ENCODE data around the gene DCDC1. TPM values are rescaled to one million over a fixed set of nuclear protein-coding genes. Genes with fewer than 3 reads are reported as not detected.
A peak's percentile ranks its signal among the peaks of the same experiment; 100 is the strongest.

DCDC1 gene
- total and polyA plus RNA-seq, 2 donors = 0.25 to 0.28 TPM

GRCh38 chr11:30860146-30860545 is 509.4 kb downstream of the DCDC1 start:
- no peaks in the 10 kb centered on the region for H3K27me3 ChIP-seq (ENCODE audit: control insufficient read depth in 2 of 2, insufficient read depth in 1 of 2, low read length in 1 of 2)
- H3K27ac ChIP-seq (ENCODE audit: low read depth in 1 of 2, low read length in 1 of 2) = no peak overlapping the region
- no peak overlapping the region for H3K4me3 ChIP-seq (ENCODE audit: low read length in 2 of 2)
- H3K4me1 ChIP-seq (ENCODE audit: control insufficient read depth in 2 of 2, insufficient read depth in 2 of 2, low read length in 2 of 2) = no peaks in the 10 kb centered on the region
- H3K36me3 ChIP-seq (ENCODE audit: control insufficient read depth in 2 of 2, insufficient read depth in 2 of 2, low read length in 1 of 2) = no peaks in the 10 kb centered on the region
- DNase-seq (ENCODE audit: low read depth in 6 of 9, low spot score in 9 of 9) = no peak
- H3K9me3 ChIP-seq (ENCODE audit: control insufficient read depth in 2 of 2, insufficient read depth in 1 of 2, low read length in 1 of 2) = no peaks in the 10 kb centered on the region
- 93% methylated on average over 2 of the region's 2 CpGs for WGBS

- Histone ChIP-seq H3K27me3 (ENCODE audit: control insufficient read depth in 2 of 2, insufficient read depth in 1 of 2, low read length in 1 of 2) (no peaks in the 10 kb centered on the region), H3K9me3 (ENCODE audit: control insufficient read depth in 2 of 2, insufficient read depth in 1 of 2, low read length in 1 of 2) (no peaks in the 10 kb centered on the region), H3K4me1 (ENCODE audit: control insufficient read depth in 2 of 2, insufficient read depth in 2 of 2, low read length in 2 of 2) (no peaks in the 10 kb centered on the region), H3K36me3 (ENCODE audit: control insufficient read depth in 2 of 2, insufficient read depth in 2 of 2, low read length in 1 of 2) (no peaks in the 10 kb centered on the region), H3K4me3 (ENCODE audit: low read length in 2 of 2) (no peak overlapping the region), H3K27ac (ENCODE audit: low read depth in 1 of 2, low read length in 1 of 2) (no peak overlapping the region)
- no peak for DNase-seq (ENCODE audit: low read depth in 6 of 9, low spot score in 9 of 9)
- 93% methylated on average over 3 of the region's 3 CpGs for WGBS
Measured at GRCh38 chr11:30859669-30860068, 509.9 kb downstream of the DCDC1 start.

GRCh38 chr11:30855383-30856006 is 514.0 kb downstream of the DCDC1 start:
- Histone ChIP-seq H3K27ac (ENCODE audit: low read depth in 1 of 2, low read length in 1 of 2) (no peak overlapping the region), H3K36me3 (ENCODE audit: control insufficient read depth in 2 of 2, insufficient read depth in 2 of 2, low read length in 1 of 2) (no peaks in the 10 kb centered on the region), H3K27me3 (ENCODE audit: control insufficient read depth in 2 of 2, insufficient read depth in 1 of 2, low read length in 1 of 2) (no peaks in the 10 kb centered on the region), H3K4me1 (ENCODE audit: control insufficient read depth in 2 of 2, insufficient read depth in 2 of 2, low read length in 2 of 2) (no peaks in the 10 kb centered on the region), H3K9me3 (ENCODE audit: control insufficient read depth in 2 of 2, insufficient read depth in 1 of 2, low read length in 1 of 2) (no peaks in the 10 kb centered on the region), H3K4me3 (ENCODE audit: low read length in 2 of 2) (no peak overlapping the region)
- 64% methylated on average over 5 of the region's 5 CpGs for WGBS
- peak in 1 of 9 donors; percentile 2 for DNase-seq (ENCODE audit: low read depth in 6 of 9, low spot score in 9 of 9)

GRCh38 chr11:30853439-30853838 is 516.1 kb downstream of the DCDC1 start:
- Histone ChIP-seq H3K36me3 (ENCODE audit: control insufficient read depth in 2 of 2, insufficient read depth in 2 of 2, low read length in 1 of 2) (no peaks in the 10 kb centered on the region), H3K4me1 (ENCODE audit: control insufficient read depth in 2 of 2, insufficient read depth in 2 of 2, low read length in 2 of 2) (no peaks in the 10 kb centered on the region), H3K27me3 (ENCODE audit: control insufficient read depth in 2 of 2, insufficient read depth in 1 of 2, low read length in 1 of 2) (no peaks in the 10 kb centered on the region), H3K4me3 (ENCODE audit: low read length in 2 of 2) (no peak overlapping the region), H3K27ac (ENCODE audit: low read depth in 1 of 2, low read length in 1 of 2) (no peak overlapping the region), H3K9me3 (ENCODE audit: control insufficient read depth in 2 of 2, insufficient read depth in 1 of 2, low read length in 1 of 2) (no peaks in the 10 kb centered on the region)
- no peak for DNase-seq (ENCODE audit: low read depth in 6 of 9, low spot score in 9 of 9)

- Histone ChIP-seq H3K9me3 (ENCODE audit: control insufficient read depth in 2 of 2, insufficient read depth in 1 of 2, low read length in 1 of 2) (no peaks in the 10 kb centered on the region), H3K4me3 (ENCODE audit: low read length in 2 of 2) (no peak overlapping the region), H3K27ac (ENCODE audit: low read depth in 1 of 2, low read length in 1 of 2) (no peak overlapping the region), H3K27me3 (ENCODE audit: control insufficient read depth in 2 of 2, insufficient read depth in 1 of 2, low read length in 1 of 2) (no peaks in the 10 kb centered on the region), H3K4me1 (ENCODE audit: control insufficient read depth in 2 of 2, insufficient read depth in 2 of 2, low read length in 2 of 2) (no peaks in the 10 kb centered on the region), H3K36me3 (ENCODE audit: control insufficient read depth in 2 of 2, insufficient read depth in 2 of 2, low read length in 1 of 2) (no peaks in the 10 kb centered on the region)
- WGBS = 99% methylated on average over 4 of the region's 4 CpGs
- DNase-seq (ENCODE audit: low read depth in 6 of 9, low spot score in 9 of 9) = no peak
Measured at GRCh38 chr11:30852645-30853044, 516.9 kb downstream of the DCDC1 start.

- Histone ChIP-seq H3K4me3 (ENCODE audit: low read length in 2 of 2) (no peak overlapping the region), H3K9me3 (ENCODE audit: control insufficient read depth in 2 of 2, insufficient read depth in 1 of 2, low read length in 1 of 2) (no peaks in the 10 kb centered on the region), H3K27me3 (ENCODE audit: control insufficient read depth in 2 of 2, insufficient read depth in 1 of 2, low read length in 1 of 2) (no peaks in the 10 kb centered on the region), H3K36me3 (ENCODE audit: control insufficient read depth in 2 of 2, insufficient read depth in 2 of 2, low read length in 1 of 2) (no peaks in the 10 kb centered on the region), H3K4me1 (ENCODE audit: control insufficient read depth in 2 of 2, insufficient read depth in 2 of 2, low read length in 2 of 2) (no peaks in the 10 kb centered on the region), H3K27ac (ENCODE audit: low read depth in 1 of 2, low read length in 1 of 2) (no peak overlapping the region)
- no peak for DNase-seq (ENCODE audit: low read depth in 6 of 9, low spot score in 9 of 9)
- 68% methylated on average over 1 of the region's 1 CpG for WGBS
Measured at GRCh38 chr11:30852091-30852490, 517.4 kb downstream of the DCDC1 start.

- H3K27me3 ChIP-seq (ENCODE audit: control insufficient read depth in 2 of 2, insufficient read depth in 1 of 2, low read length in 1 of 2) = no peaks in the 10 kb centered on the region
- no peak overlapping the region for H3K4me3 ChIP-seq (ENCODE audit: low read length in 2 of 2)
- WGBS = 90% methylated on average over 1 of the region's 1 CpG
- no peak overlapping the region for H3K27ac ChIP-seq (ENCODE audit: low read depth in 1 of 2, low read length in 1 of 2)
- DNase-seq (ENCODE audit: low read depth in 6 of 9, low spot score in 9 of 9) = no peak
- no peaks in the 10 kb centered on the region for H3K36me3 ChIP-seq (ENCODE audit: control insufficient read depth in 2 of 2, insufficient read depth in 2 of 2, low read length in 1 of 2)
- H3K9me3 ChIP-seq (ENCODE audit: control insufficient read depth in 2 of 2, insufficient read depth in 1 of 2, low read length in 1 of 2) = no peaks in the 10 kb centered on the region
- no peaks in the 10 kb centered on the region for H3K4me1 ChIP-seq (ENCODE audit: control insufficient read depth in 2 of 2, insufficient read depth in 2 of 2, low read length in 2 of 2)
Measured at GRCh38 chr11:30837252-30837651, 532.3 kb downstream of the DCDC1 start.

GRCh38 chr11:30832831-30833230 is 536.7 kb downstream of the DCDC1 start:
- Histone ChIP-seq H3K9me3 (ENCODE audit: control insufficient read depth in 2 of 2, insufficient read depth in 1 of 2, low read length in 1 of 2) (no peaks in the 10 kb centered on the region), H3K27ac (ENCODE audit: low read depth in 1 of 2, low read length in 1 of 2) (no peak overlapping the region), H3K27me3 (ENCODE audit: control insufficient read depth in 2 of 2, insufficient read depth in 1 of 2, low read length in 1 of 2) (no peaks in the 10 kb centered on the region), H3K36me3 (ENCODE audit: control insufficient read depth in 2 of 2, insufficient read depth in 2 of 2, low read length in 1 of 2) (no peaks in the 10 kb centered on the region), H3K4me1 (ENCODE audit: control insufficient read depth in 2 of 2, insufficient read depth in 2 of 2, low read length in 2 of 2) (no peaks in the 10 kb centered on the region), H3K4me3 (ENCODE audit: low read length in 2 of 2) (no peak overlapping the region)
- no peak for DNase-seq (ENCODE audit: low read depth in 6 of 9, low spot score in 9 of 9)
- WGBS = 92% methylated on average over 1 of the region's 1 CpG

- Histone ChIP-seq H3K4me3 (ENCODE audit: low read length in 2 of 2) (no peak overlapping the region), H3K4me1 (ENCODE audit: control insufficient read depth in 2 of 2, insufficient read depth in 2 of 2, low read length in 2 of 2) (peaks cover 5 to 6% of the 10 kb centered on the region in 2 donors), H3K27ac (ENCODE audit: low read depth in 1 of 2, low read length in 1 of 2) (no peak overlapping the region), H3K27me3 (ENCODE audit: control insufficient read depth in 2 of 2, insufficient read depth in 1 of 2, low read length in 1 of 2) (no peaks in the 10 kb centered on the region), H3K36me3 (ENCODE audit: control insufficient read depth in 2 of 2, insufficient read depth in 2 of 2, low read length in 1 of 2) (no peaks in the 10 kb centered on the region), H3K9me3 (ENCODE audit: control insufficient read depth in 2 of 2, insufficient read depth in 1 of 2, low read length in 1 of 2) (no peaks in the 10 kb centered on the region)
- 64% methylated on average over 1 of the region's 1 CpG for WGBS
- no peak for DNase-seq (ENCODE audit: low read depth in 6 of 9, low spot score in 9 of 9)
Measured at GRCh38 chr11:30830681-30831080, 538.9 kb downstream of the DCDC1 start.

GRCh38 chr11:30826911-30827310 is 542.6 kb downstream of the DCDC1 start:
- Histone ChIP-seq H3K27me3 (ENCODE audit: control insufficient read depth in 2 of 2, insufficient read depth in 1 of 2, low read length in 1 of 2) (no peaks in the 10 kb centered on the region), H3K4me3 (ENCODE audit: low read length in 2 of 2) (no peak overlapping the region), H3K9me3 (ENCODE audit: control insufficient read depth in 2 of 2, insufficient read depth in 1 of 2, low read length in 1 of 2) (no peaks in the 10 kb centered on the region), H3K36me3 (ENCODE audit: control insufficient read depth in 2 of 2, insufficient read depth in 2 of 2, low read length in 1 of 2) (no peaks in the 10 kb centered on the region), H3K27ac (ENCODE audit: low read depth in 1 of 2, low read length in 1 of 2) (no peak overlapping the region), H3K4me1 (ENCODE audit: control insufficient read depth in 2 of 2, insufficient read depth in 2 of 2, low read length in 2 of 2) (peaks cover 9 to 10% of the 10 kb centered on the region in 2 donors)
- 89% methylated on average over 4 of the region's 4 CpGs for WGBS
- DNase-seq (ENCODE audit: low read depth in 6 of 9, low spot score in 9 of 9) = no peak
